ENCODE data around the gene MAP2K3.

The MAP2K3 gene

GRCh38 chr17:21253646-21254441 lies 30.7 kb upstream of the MAP2K3 start:
- no peak for DNase-seq (ENCODE audit: low read depth)
- H3K4me3 ChIP-seq (ENCODE audit: low read depth, low read length): peak overlapping the region; percentile 54
- no peak for TF ChIP-seq CTCF (IDR thresholded peaks at IDR 0.05; ENCODE audit: low read depth, low read length, missing control alignments)

GRCh38 chr17:21258593-21258992 lies 25.9 kb upstream of the MAP2K3 start:
- no peak for TF ChIP-seq CTCF (IDR thresholded peaks at IDR 0.05; ENCODE audit: low read depth, low read length, missing control alignments)
- DNase-seq (ENCODE audit: low read depth): no peak
- no peak overlapping the region for H3K4me3 ChIP-seq (ENCODE audit: low read depth, low read length)

GRCh38 chr17:21262259-21262993 lies 22.1 kb upstream of the MAP2K3 start:
- no peak for TF ChIP-seq CTCF (IDR thresholded peaks at IDR 0.05; ENCODE audit: low read depth, low read length, missing control alignments)
- H3K4me3 ChIP-seq (ENCODE audit: low read depth, low read length): no peak overlapping the region
- DNase-seq (ENCODE audit: low read depth): no peak

GRCh38 chr17:21263376-21263775 lies 21.1 kb upstream of the MAP2K3 start:
- DNase-seq (ENCODE audit: low read depth): no peak
- TF ChIP-seq CTCF (IDR thresholded peaks at IDR 0.05; ENCODE audit: low read depth, low read length, missing control alignments): no peak
- no peak overlapping the region for H3K4me3 ChIP-seq (ENCODE audit: low read depth, low read length)

GRCh38 chr17:21268596-21269188 lies 15.8 kb upstream of the MAP2K3 start:
- no peak for TF ChIP-seq CTCF (IDR thresholded peaks at IDR 0.05; ENCODE audit: low read depth, low read length, missing control alignments)
- DNase-seq (ENCODE audit: low read depth): no peak

GRCh38 chr17:21269394-21269793 lies 15.1 kb upstream of the MAP2K3 start:
- no peak for TF ChIP-seq CTCF (IDR thresholded peaks at IDR 0.05; ENCODE audit: low read depth, low read length, missing control alignments)
- DNase-seq (ENCODE audit: low read depth): no peak
- H3K4me3 ChIP-seq (ENCODE audit: low read depth, low read length): no peak overlapping the region

More at GRCh38 chr17:21268596-21269188, 15.8 kb upstream of the MAP2K3 start:
- no peak overlapping the region for H3K4me3 ChIP-seq (ENCODE audit: low read depth, low read length)

Measured in GM12864 (cell line).